Glomerular visceral epithelial cell (primary cell): Measurements from ENCODE around the gene GABRQ.
"Not testable (repeated sequence)": the region's sequence is repeated elsewhere in the genome, so short reads cannot be mapped to it uniquely, and the experiment has no call there.

ENCODE experiments used
- DNase-seq: peaks from one replicate; pipeline ENCODE4 v3.0.0-alpha.2; 2016; ENCODE audit errors: extremely low spot score

Gene GABRQ

GRCh38 chrX:152658302-152658701, 20.6 kb downstream of the GABRQ start:
- DNase-seq: no peak

- DNase-seq: no peak
These were observed 25.4 kb downstream of the GABRQ start for GRCh38 chrX:152663086-152663485.

- no peak for DNase-seq
These were observed 36.4 kb downstream of the GABRQ start for GRCh38 chrX:152674135-152674534.

GRCh38 chrX:152674652-152675051, 37.0 kb downstream of the GABRQ start:
- not testable (repeated sequence) for DNase-seq

GRCh38 chrX:152681012-152681411, 43.3 kb downstream of the GABRQ start:
- DNase-seq: not testable (repeated sequence)

- not testable (repeated sequence) for DNase-seq
These were observed 60.5 kb downstream of the GABRQ start, which contains the start of gene MAGEA3 for GRCh38 chrX:152697952-152698931. TSS of gene MAGEA3 (plus strand) at chrX:152698794. CDS start at chrX:152700833, 2,039 bp downstream.

- not testable (repeated sequence) for DNase-seq
These were observed 62.7 kb downstream of the GABRQ start for GRCh38 chrX:152700390-152700789.

GRCh38 chrX:152706500-152706899, 68.8 kb downstream of the GABRQ start:
- not testable (repeated sequence) for DNase-seq
